Cardiac muscle cell (in vitro differentiated cells and primary cell): ENCODE data around the gene OPN3. TPM values are rescaled to one million over a fixed set of nuclear protein-coding genes. Genes with fewer than 3 reads are reported as not detected.

ENCODE experiments used
- DNase-seq, 2 donors: peaks; one replicate each; pipeline versions ENCODE4 v3.0.0 to v3.0.0-alpha.2; 2010 to 2017; ENCODE audit warnings: low read depth in 1 of 2, low spot score in 1 of 2
- H3K27ac ChIP-seq: fragments of 200-600 bp; sonication (generic); 2 replicates; pipeline ENCODE4 v1.5.1; 2016
- H3K27me3 ChIP-seq: fragments of 200-600 bp; sonication (generic); 2 replicates; pipeline ENCODE4 v1.6.0; 2016; ENCODE audit warnings: control low read depth
- H3K36me3 ChIP-seq: fragments of 200-600 bp; sonication (generic); 2 replicates; pipeline ENCODE4 v1.5.1; 2016; ENCODE audit warnings: control low read depth
- H3K4me1 ChIP-seq: fragments of 200-600 bp; sonication (generic); 2 replicates; pipeline ENCODE4 v1.8.1; 2017; ENCODE audit warnings: low read depth, mild to moderate bottlenecking, mixed run types
- H3K4me3 ChIP-seq: fragments of 200-600 bp; sonication (generic); 2 replicates; pipeline ENCODE4 v1.5.1; 2016; ENCODE audit warnings: mild to moderate bottlenecking
- H3K9me3 ChIP-seq: fragments of 200-600 bp; sonication (generic); 2 replicates; pipeline ENCODE4 v1.5.1; 2017; ENCODE audit warnings: low read depth, mild to moderate bottlenecking, control low read depth
- polyA plus RNA-seq: library from polyadenylated mRNA; unstranded; fragments of >200 nt; fragmentation: Nextera tagmentation; extraction: Ambion mirVana; gene quantifications from 2 replicates; pipeline ENCODE4 v1.2.1, GENCODE V29; 2016
- total RNA-seq: library from RNA; depleted of rRNA; stranded (reverse); fragments of >200 nt; gene quantifications from 2 replicates; pipeline ENCODE4 v1.2.3, GENCODE V29; 2016
- TF ChIP-seq, protein P1 (sequence below): IDR thresholded peaks from 2 replicates; pipeline ENCODE4 v1.5.1; 2012; ENCODE audit warnings: low read depth, mild to moderate bottlenecking, low read length

OPN3 gene
- total and polyA plus RNA-seq, 2 experiments from 2014 or later = 17.5 to 19.7 TPM

DNA sequence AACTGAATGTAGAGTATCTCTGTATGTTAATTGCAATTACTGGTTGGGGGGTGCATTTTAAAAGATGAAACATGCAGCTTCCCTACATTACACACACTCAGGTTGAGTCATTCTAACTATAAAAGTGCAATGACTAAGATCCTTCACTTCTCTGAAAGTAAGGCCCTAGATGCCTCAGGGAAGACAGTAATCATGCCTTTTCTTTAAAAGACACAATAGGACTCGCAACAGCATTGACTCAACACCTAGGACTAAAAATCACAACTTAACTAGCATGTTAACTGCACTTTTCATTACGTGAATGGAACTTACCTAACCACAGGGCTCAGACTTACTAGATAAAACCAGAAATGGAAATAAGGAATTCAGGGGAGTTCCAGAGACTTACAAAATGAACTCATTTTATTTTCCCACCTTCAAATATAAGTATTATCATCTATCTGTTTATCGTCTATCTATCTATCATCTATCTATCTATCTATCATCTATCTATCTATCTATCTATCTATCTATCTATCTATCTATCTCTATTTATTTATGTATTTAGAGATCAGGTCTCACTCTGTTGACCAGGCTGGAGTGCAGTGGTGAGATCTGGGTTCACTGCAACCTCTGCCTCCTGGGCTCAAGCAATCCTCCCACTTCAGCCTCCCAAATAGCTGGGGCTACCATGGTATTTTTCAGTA is 47.8 kb downstream of the OPN3 start:
- Histone ChIP-seq H3K4me1 (peaks cover 5% of the 10 kb centered on the region), H3K27me3 (no peaks in the 10 kb centered on the region), H3K9me3 (no peaks in the 10 kb centered on the region), H3K27ac (no peak overlapping the region), H3K4me3 (no peak overlapping the region), H3K36me3 (no peaks in the 10 kb centered on the region)
- TF ChIP-seq, protein P1, sequence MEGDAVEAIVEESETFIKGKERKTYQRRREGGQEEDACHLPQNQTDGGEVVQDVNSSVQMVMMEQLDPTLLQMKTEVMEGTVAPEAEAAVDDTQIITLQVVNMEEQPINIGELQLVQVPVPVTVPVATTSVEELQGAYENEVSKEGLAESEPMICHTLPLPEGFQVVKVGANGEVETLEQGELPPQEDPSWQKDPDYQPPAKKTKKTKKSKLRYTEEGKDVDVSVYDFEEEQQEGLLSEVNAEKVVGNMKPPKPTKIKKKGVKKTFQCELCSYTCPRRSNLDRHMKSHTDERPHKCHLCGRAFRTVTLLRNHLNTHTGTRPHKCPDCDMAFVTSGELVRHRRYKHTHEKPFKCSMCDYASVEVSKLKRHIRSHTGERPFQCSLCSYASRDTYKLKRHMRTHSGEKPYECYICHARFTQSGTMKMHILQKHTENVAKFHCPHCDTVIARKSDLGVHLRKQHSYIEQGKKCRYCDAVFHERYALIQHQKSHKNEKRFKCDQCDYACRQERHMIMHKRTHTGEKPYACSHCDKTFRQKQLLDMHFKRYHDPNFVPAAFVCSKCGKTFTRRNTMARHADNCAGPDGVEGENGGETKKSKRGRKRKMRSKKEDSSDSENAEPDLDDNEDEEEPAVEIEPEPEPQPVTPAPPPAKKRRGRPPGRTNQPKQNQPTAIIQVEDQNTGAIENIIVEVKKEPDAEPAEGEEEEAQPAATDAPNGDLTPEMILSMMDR = no peak
- DNase-seq = no peak

DNA sequence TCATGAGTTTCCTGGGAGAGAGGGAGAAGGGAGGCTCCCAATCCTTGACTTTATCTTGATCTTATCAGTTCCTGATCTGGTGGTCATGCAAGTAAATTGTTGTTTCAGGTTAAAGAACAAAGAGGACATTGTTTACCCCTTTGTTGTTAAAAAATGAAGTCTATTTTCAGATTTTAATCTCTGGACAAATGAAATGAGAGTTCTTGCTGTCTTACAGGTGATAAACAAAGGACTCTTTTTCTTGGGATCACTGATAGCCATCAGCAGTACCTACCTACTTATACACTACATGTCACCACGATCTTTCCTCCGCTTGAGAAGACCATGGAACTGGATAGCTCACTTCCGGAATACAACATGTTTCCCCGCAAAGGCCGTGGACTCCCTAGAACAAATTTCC is 48.4 kb downstream of the OPN3 start:
- Histone ChIP-seq H3K27me3 (no peaks in the 10 kb centered on the region), H3K4me1 (peaks cover 5% of the 10 kb centered on the region), H3K36me3 (no peaks in the 10 kb centered on the region), H3K27ac (no peak overlapping the region), H3K4me3 (no peak overlapping the region), H3K9me3 (no peaks in the 10 kb centered on the region)
- no peak for DNase-seq
- TF ChIP-seq, protein P1 = no peak

DNA sequence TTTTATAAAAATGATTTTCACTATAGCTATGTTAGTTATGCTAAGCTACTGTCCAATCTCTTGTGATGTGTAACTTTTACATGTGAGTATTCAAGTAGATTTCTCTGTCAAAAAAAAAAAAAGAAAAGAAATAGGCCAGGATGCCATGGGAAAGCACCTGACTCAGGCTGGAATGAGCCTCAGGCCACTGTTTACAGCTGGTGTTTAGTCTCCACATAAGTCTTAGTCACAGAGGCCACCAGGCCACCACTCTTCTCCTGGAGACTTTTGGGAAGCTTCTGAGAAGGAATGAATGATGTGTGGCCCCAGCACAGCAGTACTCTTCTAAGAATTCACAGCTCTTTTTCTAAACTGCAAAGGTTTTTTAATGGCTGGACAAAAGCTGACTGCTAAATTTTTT is 48.9 kb downstream of the OPN3 start:
- no peaks in the 10 kb centered on the region for H3K9me3 ChIP-seq
- TF ChIP-seq, protein P1 = no peak
- no peaks in the 10 kb centered on the region for H3K27me3 ChIP-seq
- H3K4me1 ChIP-seq = peaks cover 5% of the 10 kb centered on the region
- no peak for DNase-seq
- no peaks in the 10 kb centered on the region for H3K36me3 ChIP-seq
- no peak overlapping the region for H3K4me3 ChIP-seq
- no peak overlapping the region for H3K27ac ChIP-seq

DNA sequence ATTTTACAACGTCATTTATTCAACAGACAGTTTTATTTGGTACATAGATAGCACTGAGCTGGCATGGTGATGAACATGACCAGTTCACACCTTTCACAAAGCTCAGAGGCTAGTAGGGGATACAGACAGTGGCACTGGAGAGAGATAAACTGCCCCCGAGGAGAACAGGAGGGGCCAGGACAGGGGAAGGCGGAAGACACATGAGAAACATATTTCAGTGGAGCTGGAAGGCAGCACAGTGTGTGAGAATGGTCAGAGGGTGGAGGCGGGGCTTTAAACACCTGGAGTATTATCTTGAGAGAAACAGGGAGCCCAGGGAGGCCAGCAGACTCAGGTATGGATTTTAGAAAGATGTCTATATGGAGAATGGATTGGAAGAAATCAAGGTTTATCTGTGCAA is 49.5 kb downstream of the OPN3 start:
- no peak overlapping the region for H3K4me3 ChIP-seq
- no peaks in the 10 kb centered on the region for H3K9me3 ChIP-seq
- no peak for DNase-seq
- no peaks in the 10 kb centered on the region for H3K27me3 ChIP-seq
- H3K27ac ChIP-seq = no peak overlapping the region
- H3K4me1 ChIP-seq = peaks cover 5% of the 10 kb centered on the region
- TF ChIP-seq, protein P1 = no peak
- H3K36me3 ChIP-seq = no peaks in the 10 kb centered on the region

DNA sequence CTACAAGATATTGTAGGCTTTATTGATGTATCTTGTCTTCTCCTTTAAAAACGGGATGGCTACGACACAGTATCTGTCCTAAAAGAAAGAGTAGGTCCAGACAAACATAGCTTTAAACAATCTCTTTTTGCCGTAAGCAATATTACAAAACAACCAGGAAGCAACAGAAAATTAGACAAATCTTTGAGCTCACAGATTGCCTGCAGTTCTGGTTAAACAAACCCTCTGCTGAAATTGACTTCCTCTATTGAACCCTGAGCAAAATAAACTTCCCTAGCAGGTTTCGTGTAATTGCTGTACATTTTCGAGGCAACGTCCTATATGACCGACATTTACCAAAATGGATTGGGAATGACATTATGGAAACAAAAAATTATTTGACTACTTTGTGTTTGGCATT is 50.6 kb downstream of the OPN3 start:
- no peak overlapping the region for H3K4me3 ChIP-seq
- DNase-seq = no peak
- TF ChIP-seq, protein P1 = no peak
- H3K36me3 ChIP-seq = no peaks in the 10 kb centered on the region
- H3K4me1 ChIP-seq = no peaks in the 10 kb centered on the region
- no peaks in the 10 kb centered on the region for H3K27me3 ChIP-seq
- H3K27ac ChIP-seq = no peak overlapping the region
- H3K9me3 ChIP-seq = no peaks in the 10 kb centered on the region
